Progenitor cell of endocrine pancreas (in vitro differentiated cells): ENCODE results near the gene RAG1. TPM values are rescaled to one million over a fixed set of nuclear protein-coding genes. Genes with fewer than 3 reads are reported as not detected.
A peak's percentile ranks its signal among the peaks of the same experiment; 100 is the strongest.

Experiments
- DNase-seq: peaks from one replicate; pipeline ENCODE4 v3.0.0; 2021; ENCODE audit warnings: low spot score; ENCODE audit not compliant: unreplicated experiment
- H3K27ac Mint-ChIP-seq: 2 replicates; pipeline ENCODE4 v1.8.0; 2021; ENCODE audit warnings: mild to moderate bottlenecking, moderate library complexity, mixed read lengths
- H3K27me3 Mint-ChIP-seq: 2 replicates; pipeline ENCODE4 v1.8.0; 2021; ENCODE audit warnings: mixed read lengths
- H3K36me3 Mint-ChIP-seq: 2 replicates; pipeline ENCODE4 v1.8.0; 2022; ENCODE audit warnings: mixed read lengths; ENCODE audit not compliant: insufficient read depth
- H3K4me1 Mint-ChIP-seq: 2 replicates; pipeline ENCODE4 v1.8.0; 2021; ENCODE audit warnings: low read depth, mixed read lengths
- H3K4me3 Mint-ChIP-seq: 2 replicates; pipeline ENCODE4 v1.8.0; 2021; ENCODE audit warnings: low read depth, mild to moderate bottlenecking, moderate library complexity, mixed read lengths
- H3K9me3 Mint-ChIP-seq: 2 replicates; pipeline ENCODE4 v1.8.0; 2021; ENCODE audit warnings: low read depth, mixed read lengths
- total RNA-seq: library from RNA; stranded (reverse); gene quantifications from 2 replicates; pipeline ENCODE4 v1.2.1, GENCODE V29; 2021
- TF ChIP-seq, protein P1 (sequence below): fragments of 200-600 bp; sonication (generic); IDR thresholded peaks from one replicate; pipeline ENCODE4 v1.5.0; 2021; ENCODE audit warnings: antibody characterized with exemption, mild to moderate bottlenecking; ENCODE audit not compliant: unreplicated experiment

The RAG1 gene
- total RNA-seq, 1 donor from 2014 or later = 0.65 TPM

DNA sequence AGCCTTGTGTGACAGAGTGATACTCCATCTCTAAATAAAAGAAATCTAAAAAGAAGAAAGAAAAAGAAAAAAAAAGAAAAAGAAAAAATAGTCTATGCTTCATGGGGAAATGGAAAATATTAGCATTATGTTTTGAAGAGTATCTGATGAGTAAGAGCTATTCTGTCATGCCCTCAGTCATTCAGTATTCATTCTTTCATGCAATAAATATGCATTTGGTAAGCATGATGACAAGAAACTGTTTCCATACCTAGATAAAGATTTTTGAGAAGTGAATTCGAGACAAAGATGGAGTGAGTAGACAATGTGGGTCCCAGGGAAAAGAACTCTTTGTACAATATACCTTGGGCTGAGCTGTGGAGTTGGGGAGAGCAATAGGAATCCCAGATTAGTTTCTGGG, 20.3 kb downstream of the RAG1 start:
- DNase-seq = no peak
- TF ChIP-seq, protein P1, sequence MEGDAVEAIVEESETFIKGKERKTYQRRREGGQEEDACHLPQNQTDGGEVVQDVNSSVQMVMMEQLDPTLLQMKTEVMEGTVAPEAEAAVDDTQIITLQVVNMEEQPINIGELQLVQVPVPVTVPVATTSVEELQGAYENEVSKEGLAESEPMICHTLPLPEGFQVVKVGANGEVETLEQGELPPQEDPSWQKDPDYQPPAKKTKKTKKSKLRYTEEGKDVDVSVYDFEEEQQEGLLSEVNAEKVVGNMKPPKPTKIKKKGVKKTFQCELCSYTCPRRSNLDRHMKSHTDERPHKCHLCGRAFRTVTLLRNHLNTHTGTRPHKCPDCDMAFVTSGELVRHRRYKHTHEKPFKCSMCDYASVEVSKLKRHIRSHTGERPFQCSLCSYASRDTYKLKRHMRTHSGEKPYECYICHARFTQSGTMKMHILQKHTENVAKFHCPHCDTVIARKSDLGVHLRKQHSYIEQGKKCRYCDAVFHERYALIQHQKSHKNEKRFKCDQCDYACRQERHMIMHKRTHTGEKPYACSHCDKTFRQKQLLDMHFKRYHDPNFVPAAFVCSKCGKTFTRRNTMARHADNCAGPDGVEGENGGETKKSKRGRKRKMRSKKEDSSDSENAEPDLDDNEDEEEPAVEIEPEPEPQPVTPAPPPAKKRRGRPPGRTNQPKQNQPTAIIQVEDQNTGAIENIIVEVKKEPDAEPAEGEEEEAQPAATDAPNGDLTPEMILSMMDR = no peak
- no peaks in the 10 kb centered on the region for H3K9me3 Mint-ChIP-seq
- no peaks in the 10 kb centered on the region for H3K4me1 Mint-ChIP-seq
- H3K4me3 Mint-ChIP-seq = no peak overlapping the region
- no peak overlapping the region for H3K27ac Mint-ChIP-seq
- peaks cover 83% of the 10 kb centered on the region for H3K27me3 Mint-ChIP-seq
- no peaks in the 10 kb centered on the region for H3K36me3 Mint-ChIP-seq

DNA sequence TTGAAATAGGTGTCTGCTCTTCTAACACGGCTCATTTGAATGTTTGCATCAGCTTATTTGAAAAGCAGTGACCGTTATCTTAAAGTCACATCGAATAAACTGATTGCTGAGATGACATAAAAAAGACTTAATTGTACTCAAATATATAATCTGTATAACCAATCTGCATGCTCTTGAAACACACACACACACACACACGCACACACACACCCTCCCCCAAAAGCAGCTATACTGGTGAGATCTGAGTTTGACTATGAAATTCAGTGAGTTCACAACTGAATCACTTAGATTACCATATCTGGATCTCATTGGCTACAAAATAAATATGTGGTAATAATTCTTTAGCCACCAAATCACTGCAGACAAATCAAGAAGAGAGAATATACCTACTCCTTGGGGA, 22.7 kb downstream of the RAG1 start:
- H3K9me3 Mint-ChIP-seq = no peaks in the 10 kb centered on the region
- H3K4me3 Mint-ChIP-seq = no peak overlapping the region
- TF ChIP-seq, protein P1 = no peak
- no peak for DNase-seq
- H3K27ac Mint-ChIP-seq = no peak overlapping the region
- peaks cover 71% of the 10 kb centered on the region for H3K27me3 Mint-ChIP-seq
- H3K36me3 Mint-ChIP-seq = no peaks in the 10 kb centered on the region
- peaks cover 5% of the 10 kb centered on the region for H3K4me1 Mint-ChIP-seq

DNA sequence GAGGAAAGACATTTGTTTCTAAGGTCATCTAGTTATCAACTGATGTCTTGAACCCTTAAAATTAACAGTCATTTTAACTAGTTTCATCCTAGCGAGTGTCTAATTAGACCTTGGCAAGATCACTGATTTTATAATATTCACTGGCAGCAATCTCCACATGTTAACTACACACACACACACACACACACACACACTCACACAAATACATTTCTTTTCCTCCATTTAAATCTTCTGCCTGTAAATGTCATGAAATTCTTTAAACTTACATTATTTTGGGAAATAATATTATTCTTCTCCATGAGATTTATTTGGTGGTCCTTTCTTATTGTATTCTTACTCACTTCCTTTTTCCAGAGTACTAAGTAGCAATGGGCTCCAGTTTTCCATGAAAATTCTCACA, 23.6 kb downstream of the RAG1 start:
- Mint-ChIP-seq H3K4me3 (no peak overlapping the region), H3K27ac (no peak overlapping the region), H3K9me3 (no peaks in the 10 kb centered on the region), H3K27me3 (peaks cover 61% of the 10 kb centered on the region), H3K4me1 (peaks cover 5% of the 10 kb centered on the region), H3K36me3 (no peaks in the 10 kb centered on the region)
- TF ChIP-seq, protein P1 = no peak
- no peak for DNase-seq

DNA sequence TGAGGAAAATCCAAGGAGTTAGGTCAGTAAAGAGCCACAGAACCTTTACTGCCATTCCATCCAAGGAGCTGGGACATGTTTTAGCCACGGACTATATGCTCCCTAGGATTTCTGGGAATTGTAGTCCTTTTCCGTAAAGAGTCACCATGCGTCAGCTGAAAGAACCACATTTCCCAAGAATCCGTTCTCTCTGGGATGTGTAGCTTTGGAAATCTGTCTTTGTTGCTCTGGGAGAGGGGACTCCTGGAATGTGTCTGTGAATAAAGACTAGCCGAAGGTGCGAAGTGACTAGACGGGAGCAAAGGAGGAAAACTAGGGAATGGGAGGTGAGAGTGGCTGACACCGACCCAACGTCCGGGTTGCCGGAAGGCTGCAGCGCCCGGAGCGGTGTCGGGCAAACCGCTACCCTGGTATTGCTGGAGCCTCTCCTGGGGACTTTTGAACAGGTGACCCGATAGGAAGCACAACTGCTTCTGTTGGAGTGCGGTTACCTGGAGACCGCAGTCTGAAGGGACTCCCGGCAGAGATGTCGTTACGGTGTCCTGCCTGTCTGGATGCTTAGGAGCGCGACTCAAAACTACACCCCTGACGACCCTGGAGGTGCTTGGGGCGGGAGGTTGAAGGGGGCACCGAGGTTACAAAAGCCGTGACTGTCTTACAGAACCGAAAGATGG, 26.6 kb downstream of the RAG1 start, which contains the start of gene IFTAP:
Gene IFTAP (plus strand): TSS at position 187 of the 674 bp plus-strand sequence. CDS start 15,602 bp downstream, outside the sequence.
- DNase-seq = peak; percentile 36
- Mint-ChIP-seq H3K4me1 (peaks cover 5% of the 10 kb centered on the region), H3K27me3 (peaks cover 31% of the 10 kb centered on the region), H3K27ac (peak within 1 kb of the TSS; percentile 99), H3K9me3 (no peaks in the 10 kb centered on the region), H3K36me3 (no peaks in the 10 kb centered on the region), H3K4me3 (peak within 1 kb of the TSS; percentile 100)
- TF ChIP-seq, protein P1 = no peak

DNA sequence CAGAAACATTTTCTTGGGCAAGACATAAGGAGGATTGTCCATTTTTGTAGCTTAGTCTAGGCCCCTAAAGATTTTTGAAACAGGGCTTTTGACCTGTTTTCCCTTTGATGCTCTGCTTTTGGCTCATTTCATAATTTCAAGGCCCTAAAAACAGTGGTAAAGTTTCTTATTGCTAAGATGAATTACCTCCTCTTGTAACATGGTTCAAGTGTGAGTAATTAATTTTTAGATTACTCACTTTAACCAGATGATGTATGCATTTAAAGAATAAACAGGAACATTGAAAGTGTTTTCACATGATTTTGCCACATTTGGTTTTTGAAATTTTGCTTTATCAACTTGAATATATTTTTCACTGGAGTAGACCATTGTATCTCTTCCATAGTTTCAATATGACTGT, 29.1 kb downstream of the RAG1 start:
- DNase-seq = no peak
- no peaks in the 10 kb centered on the region for H3K36me3 Mint-ChIP-seq
- H3K27ac Mint-ChIP-seq = no peak overlapping the region
- peaks cover 9% of the 10 kb centered on the region for H3K27me3 Mint-ChIP-seq
- TF ChIP-seq, protein P1 = no peak
- peaks cover 5% of the 10 kb centered on the region for H3K4me1 Mint-ChIP-seq
- no peaks in the 10 kb centered on the region for H3K9me3 Mint-ChIP-seq
- no peak overlapping the region for H3K4me3 Mint-ChIP-seq
